ENCODE measurements around the gene APPBP2.

Gene APPBP2, protein sequence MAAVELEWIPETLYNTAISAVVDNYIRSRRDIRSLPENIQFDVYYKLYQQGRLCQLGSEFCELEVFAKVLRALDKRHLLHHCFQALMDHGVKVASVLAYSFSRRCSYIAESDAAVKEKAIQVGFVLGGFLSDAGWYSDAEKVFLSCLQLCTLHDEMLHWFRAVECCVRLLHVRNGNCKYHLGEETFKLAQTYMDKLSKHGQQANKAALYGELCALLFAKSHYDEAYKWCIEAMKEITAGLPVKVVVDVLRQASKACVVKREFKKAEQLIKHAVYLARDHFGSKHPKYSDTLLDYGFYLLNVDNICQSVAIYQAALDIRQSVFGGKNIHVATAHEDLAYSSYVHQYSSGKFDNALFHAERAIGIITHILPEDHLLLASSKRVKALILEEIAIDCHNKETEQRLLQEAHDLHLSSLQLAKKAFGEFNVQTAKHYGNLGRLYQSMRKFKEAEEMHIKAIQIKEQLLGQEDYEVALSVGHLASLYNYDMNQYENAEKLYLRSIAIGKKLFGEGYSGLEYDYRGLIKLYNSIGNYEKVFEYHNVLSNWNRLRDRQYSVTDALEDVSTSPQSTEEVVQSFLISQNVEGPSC

DNA sequence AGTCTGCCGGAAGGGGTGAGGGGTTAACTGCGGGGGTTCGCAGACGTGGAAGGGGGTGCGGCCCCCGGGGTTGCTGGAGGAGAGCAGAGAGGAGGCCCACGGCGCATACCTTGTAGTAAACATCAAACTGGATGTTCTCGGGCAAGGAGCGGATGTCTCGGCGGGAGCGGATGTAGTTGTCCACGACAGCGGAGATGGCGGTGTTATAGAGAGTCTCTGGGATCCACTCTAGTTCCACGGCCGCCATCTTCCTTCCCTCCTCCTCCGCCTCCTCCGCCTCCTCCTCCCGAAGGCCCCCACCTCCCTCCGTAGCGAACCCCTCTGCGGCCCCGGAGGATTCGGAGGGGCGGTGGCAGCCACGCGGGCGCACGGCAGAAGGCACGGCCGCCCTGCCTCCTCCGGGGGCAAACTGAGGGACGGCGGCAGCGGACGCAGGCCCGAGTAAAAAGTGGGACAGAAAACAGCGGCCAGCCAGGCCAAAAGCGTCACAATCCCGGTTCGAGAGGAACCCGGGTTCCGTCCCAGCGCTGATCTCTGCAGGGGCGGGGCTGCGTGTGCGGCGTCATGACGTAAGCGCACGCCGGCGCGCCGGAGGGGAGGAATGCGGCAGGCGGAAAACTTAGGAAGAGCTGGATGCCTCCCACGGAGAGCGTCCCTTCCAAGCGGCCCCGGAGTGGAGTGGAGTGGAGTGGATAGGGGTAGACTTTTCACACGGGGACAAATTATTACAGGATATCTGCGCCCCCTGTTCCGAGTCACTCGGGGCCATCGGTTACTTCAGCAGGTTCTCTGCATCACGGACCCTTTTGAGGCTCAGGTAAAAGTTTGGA lies at the start of gene APPBP2:
TSS of gene APPBP2 (minus strand) at position 558 of the 830 bp plus-strand sequence. CDS start at position 247, 311 bp downstream.
- H3K4me1 ChIP-seq (ENCODE audit: control insufficient read depth, insufficient read depth, low read length) = no peaks in the 10 kb centered on the region
- peak; percentile 54 for DNase-seq (ENCODE audit: low read depth, low spot score)
- no peaks in the 10 kb centered on the region for H3K27me3 ChIP-seq (ENCODE audit: control insufficient read depth, insufficient read depth, low read length)
- H3K4me3 ChIP-seq (ENCODE audit: low read length) = peak within 1 kb of the TSS; percentile 80
- H3K27ac ChIP-seq (ENCODE audit: low read length) = no peak within 1 kb of the TSS
- H3K36me3 ChIP-seq (ENCODE audit: control insufficient read depth, insufficient read depth, low read length) = no peaks in the 10 kb centered on the region
- H3K9me3 ChIP-seq (ENCODE audit: control insufficient read depth, insufficient read depth, low read length) = no peaks in the 10 kb centered on the region
- no CpG with 5 or more reads among the region's 69 CpGs for WGBS (ENCODE audit: insufficient coverage, insufficient read length)

DNA sequence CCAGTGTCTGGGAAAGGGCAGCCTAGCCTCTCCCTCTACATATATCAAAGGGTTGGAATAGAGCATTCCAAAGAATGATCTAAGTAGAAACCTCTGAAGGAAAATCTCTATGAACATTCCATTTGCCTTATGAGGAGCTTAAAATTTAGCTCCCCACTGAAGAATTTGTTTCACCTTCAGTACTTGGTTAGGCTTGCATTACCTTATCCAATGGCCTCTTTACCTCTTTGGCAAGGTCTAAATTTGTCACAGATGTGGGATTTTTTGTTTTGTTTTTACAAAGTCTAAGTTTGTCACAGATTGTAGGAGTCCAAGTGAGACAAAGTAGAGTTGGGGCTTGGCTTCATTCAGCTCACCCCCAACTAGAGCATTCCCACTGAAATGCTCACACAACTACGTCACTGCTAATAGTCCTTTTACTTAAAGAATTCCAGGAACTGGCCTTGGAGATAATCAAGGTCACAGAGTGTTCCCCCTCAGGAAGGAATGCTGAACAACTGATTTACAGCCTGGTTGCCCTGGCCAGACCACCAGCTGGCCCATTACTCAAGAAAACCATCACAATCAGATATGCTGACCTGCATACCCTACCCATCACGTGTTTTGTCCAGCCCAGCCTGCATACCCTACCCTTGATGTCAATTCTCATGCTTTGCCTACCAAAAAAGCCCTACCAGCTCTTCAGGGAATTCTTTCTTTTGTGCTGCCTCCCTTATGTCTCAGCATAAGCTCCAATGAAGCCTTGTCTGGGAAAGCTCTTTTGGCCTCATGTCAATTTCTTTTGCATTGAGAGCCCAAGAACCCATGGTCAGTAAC lies 47.4 kb upstream of the APPBP2 start:
- no peak for DNase-seq (ENCODE audit: low read depth, low spot score)
- Histone ChIP-seq H3K4me3 (ENCODE audit: low read length) (no peak overlapping the region), H3K9me3 (ENCODE audit: control insufficient read depth, insufficient read depth, low read length) (no peaks in the 10 kb centered on the region), H3K36me3 (ENCODE audit: control insufficient read depth, insufficient read depth, low read length) (no peaks in the 10 kb centered on the region), H3K4me1 (ENCODE audit: control insufficient read depth, insufficient read depth, low read length) (no peaks in the 10 kb centered on the region), H3K27ac (ENCODE audit: low read length) (no peak overlapping the region), H3K27me3 (ENCODE audit: control insufficient read depth, insufficient read depth, low read length) (no peaks in the 10 kb centered on the region)
- WGBS (ENCODE audit: insufficient coverage, insufficient read length) = no CpG with 5 or more reads among the region's 2 CpGs

DNA sequence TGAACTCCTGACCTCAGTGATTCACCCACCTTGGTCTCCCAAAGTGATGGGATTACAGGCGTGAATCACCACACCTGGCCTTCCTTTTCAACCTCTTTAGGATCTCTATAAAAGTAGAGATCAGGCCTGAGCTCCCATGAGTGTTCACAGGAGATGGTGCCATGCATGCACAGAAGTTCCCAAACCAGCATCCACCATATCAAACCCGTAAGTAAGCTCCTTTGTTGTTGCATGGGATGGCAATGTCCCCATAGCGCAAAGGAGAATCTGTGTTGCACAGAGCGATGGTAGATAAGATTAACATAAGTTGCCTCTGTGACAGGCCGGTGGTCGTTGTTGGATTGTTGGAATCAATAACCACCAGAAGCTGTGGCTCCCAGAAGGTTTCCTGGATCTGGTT lies 39.2 kb upstream of the APPBP2 start:
- Histone ChIP-seq H3K27me3 (ENCODE audit: control insufficient read depth, insufficient read depth, low read length) (no peaks in the 10 kb centered on the region), H3K36me3 (ENCODE audit: control insufficient read depth, insufficient read depth, low read length) (no peaks in the 10 kb centered on the region), H3K4me3 (ENCODE audit: low read length) (no peak overlapping the region), H3K9me3 (ENCODE audit: control insufficient read depth, insufficient read depth, low read length) (no peaks in the 10 kb centered on the region), H3K27ac (ENCODE audit: low read length) (no peak overlapping the region), H3K4me1 (ENCODE audit: control insufficient read depth, insufficient read depth, low read length) (no peaks in the 10 kb centered on the region)
- WGBS (ENCODE audit: insufficient coverage, insufficient read length) = no CpG with 5 or more reads among the region's 6 CpGs
- no peak for DNase-seq (ENCODE audit: low read depth, low spot score)

DNA sequence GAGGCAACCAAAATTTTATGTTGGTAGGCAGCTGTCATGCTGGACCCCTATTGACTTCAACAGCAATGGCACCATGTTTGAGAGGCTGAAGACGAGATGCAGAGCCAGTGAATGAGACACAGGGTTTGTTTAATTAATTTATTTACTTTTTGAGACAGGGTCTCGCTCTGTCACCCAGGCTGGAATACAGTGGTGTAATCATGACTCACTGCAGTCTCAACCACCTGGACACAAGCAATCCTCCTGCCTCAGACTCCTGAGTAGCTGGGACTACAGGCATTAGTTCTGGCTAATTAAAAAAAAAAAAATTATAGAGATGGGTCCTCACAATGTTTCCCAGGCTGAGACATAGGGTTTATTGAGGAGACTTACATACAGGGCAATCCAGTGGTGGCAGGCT lies 37.7 kb upstream of the APPBP2 start:
- Histone ChIP-seq H3K4me1 (ENCODE audit: control insufficient read depth, insufficient read depth, low read length) (no peaks in the 10 kb centered on the region), H3K27ac (ENCODE audit: low read length) (no peak overlapping the region), H3K4me3 (ENCODE audit: low read length) (no peak overlapping the region), H3K36me3 (ENCODE audit: control insufficient read depth, insufficient read depth, low read length) (no peaks in the 10 kb centered on the region), H3K9me3 (ENCODE audit: control insufficient read depth, insufficient read depth, low read length) (no peaks in the 10 kb centered on the region), H3K27me3 (ENCODE audit: control insufficient read depth, insufficient read depth, low read length) (no peaks in the 10 kb centered on the region)
- no CpG with 5 or more reads among the region's 2 CpGs for WGBS (ENCODE audit: insufficient coverage, insufficient read length)
- no peak for DNase-seq (ENCODE audit: low read depth, low spot score)

DNA sequence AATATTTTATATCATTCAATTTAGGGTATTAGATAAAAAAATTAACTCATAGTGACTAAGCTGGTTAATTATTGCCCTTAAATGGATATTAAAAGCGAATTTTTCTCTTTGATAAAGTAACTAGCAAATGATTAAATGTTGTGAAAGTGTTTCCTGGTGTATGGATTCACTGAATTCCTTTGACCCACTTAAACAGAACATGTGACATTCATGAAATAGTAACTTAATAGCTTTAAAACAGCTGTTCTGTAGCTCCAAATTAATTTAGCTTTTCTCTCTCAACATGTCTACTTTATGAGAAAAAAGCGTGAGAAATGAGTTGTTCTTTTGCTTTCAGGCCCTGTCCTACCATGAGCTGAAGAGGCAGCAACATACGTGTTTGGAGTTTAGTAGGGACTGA lies 36.4 kb upstream of the APPBP2 start:
- no peaks in the 10 kb centered on the region for H3K36me3 ChIP-seq (ENCODE audit: control insufficient read depth, insufficient read depth, low read length)
- H3K4me3 ChIP-seq (ENCODE audit: low read length) = no peak overlapping the region
- H3K4me1 ChIP-seq (ENCODE audit: control insufficient read depth, insufficient read depth, low read length) = no peaks in the 10 kb centered on the region
- WGBS (ENCODE audit: insufficient coverage, insufficient read length) = no CpG with 5 or more reads among the region's 3 CpGs
- H3K27ac ChIP-seq (ENCODE audit: low read length) = no peak overlapping the region
- no peaks in the 10 kb centered on the region for H3K27me3 ChIP-seq (ENCODE audit: control insufficient read depth, insufficient read depth, low read length)
- H3K9me3 ChIP-seq (ENCODE audit: control insufficient read depth, insufficient read depth, low read length) = peaks cover 2% of the 10 kb centered on the region; the same call in 1 of the 2 replicates
- no peak for DNase-seq (ENCODE audit: low read depth, low spot score)

DNA sequence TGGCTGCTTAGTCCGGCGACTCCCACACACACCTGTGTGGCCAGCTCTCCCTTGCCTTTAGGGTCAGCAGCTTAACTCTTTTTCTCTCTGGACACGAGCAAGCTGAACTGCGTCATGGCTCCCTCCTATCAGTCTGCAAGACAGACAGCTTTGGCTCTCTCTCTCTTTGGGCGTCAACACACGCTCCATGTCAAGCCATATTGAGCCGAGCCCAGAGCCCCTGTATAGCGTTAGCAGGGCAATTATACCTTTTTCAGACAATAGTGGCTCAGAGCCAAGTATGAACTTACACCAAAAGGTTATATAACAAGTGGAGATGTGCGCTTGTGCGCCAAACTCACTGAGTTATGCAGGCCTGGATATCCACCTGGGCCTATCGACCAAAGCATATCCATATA lies 34.8 kb upstream of the APPBP2 start:
- H3K9me3 ChIP-seq (ENCODE audit: control insufficient read depth, insufficient read depth, low read length) = peaks cover 2% of the 10 kb centered on the region; the same call in 1 of the 2 replicates
- H3K4me3 ChIP-seq (ENCODE audit: low read length) = no peak overlapping the region
- no peak overlapping the region for H3K27ac ChIP-seq (ENCODE audit: low read length)
- H3K27me3 ChIP-seq (ENCODE audit: control insufficient read depth, insufficient read depth, low read length) = no peaks in the 10 kb centered on the region
- no peaks in the 10 kb centered on the region for H3K36me3 ChIP-seq (ENCODE audit: control insufficient read depth, insufficient read depth, low read length)
- H3K4me1 ChIP-seq (ENCODE audit: control insufficient read depth, insufficient read depth, low read length) = no peaks in the 10 kb centered on the region
- no peak for DNase-seq (ENCODE audit: low read depth, low spot score)
- WGBS (ENCODE audit: insufficient coverage, insufficient read length) = no CpG with 5 or more reads among the region's 11 CpGs

DNA sequence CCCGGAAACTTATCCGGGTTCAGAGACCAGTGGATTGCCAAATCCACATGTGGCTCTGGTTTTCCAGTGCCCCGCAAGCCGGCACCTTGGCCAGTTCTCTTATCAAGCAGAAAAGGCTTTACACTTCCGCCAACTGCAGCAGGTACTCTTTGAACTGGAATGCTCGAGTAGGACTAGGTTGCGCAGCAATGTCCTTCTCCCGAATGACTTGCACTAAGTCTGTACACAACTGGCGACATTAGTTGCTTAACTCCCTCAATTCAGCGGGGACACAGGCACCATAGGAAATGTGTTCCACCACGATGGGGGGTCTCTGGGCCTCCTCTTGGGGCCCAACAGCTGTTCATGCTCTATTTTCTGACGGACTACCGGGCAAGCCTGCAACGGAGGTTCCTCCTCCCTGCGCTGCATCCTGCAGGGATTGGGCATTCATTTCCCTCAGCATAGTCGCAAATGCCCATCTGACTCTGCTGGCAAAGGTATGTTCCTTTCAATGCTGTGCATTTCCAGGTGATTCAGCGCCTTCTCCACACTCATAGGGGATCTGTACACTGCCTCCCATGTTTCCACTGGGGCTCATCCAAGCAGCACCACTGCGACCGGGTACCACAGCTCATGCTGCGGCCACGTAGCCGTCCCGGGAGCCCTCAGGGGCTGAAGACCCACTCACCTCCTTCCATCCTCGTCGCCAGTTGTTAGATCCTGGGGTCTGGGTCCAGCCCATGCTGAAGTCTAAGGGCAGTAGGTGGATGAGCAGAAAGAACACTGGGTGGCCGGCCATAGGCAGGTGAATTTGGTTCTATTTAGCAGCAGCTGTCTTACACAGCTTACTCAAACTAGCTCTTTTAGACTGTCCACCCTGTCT lies 34.2 kb upstream of the APPBP2 start:
- Histone ChIP-seq H3K4me3 (ENCODE audit: low read length) (no peak overlapping the region), H3K9me3 (ENCODE audit: control insufficient read depth, insufficient read depth, low read length) (peaks cover 2% of the 10 kb centered on the region; the same call in 1 of the 2 replicates), H3K36me3 (ENCODE audit: control insufficient read depth, insufficient read depth, low read length) (no peaks in the 10 kb centered on the region), H3K4me1 (ENCODE audit: control insufficient read depth, insufficient read depth, low read length) (no peaks in the 10 kb centered on the region), H3K27ac (ENCODE audit: low read length) (no peak overlapping the region), H3K27me3 (ENCODE audit: control insufficient read depth, insufficient read depth, low read length) (no peaks in the 10 kb centered on the region)
- WGBS (ENCODE audit: insufficient coverage, insufficient read length) = no CpG with 5 or more reads among the region's 26 CpGs
- no peak for DNase-seq (ENCODE audit: low read depth, low spot score)

DNA sequence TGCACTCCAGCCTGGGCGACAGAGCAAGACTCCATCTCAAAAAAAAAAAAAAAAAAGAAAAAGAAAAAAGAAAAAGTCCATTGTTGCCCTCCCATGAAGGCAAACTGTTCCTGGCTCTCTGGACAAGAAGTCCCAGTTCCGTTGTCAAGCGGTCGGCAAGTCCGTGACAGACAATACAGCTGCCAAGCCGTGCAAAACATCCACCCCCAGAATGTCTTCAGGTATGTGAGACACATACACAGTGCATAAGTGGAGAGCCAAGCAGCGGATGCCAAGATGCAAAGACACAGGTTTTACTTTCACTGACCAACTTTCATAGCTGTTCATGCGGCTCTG lies 33.6 kb upstream of the APPBP2 start:
- Histone ChIP-seq H3K9me3 (ENCODE audit: control insufficient read depth, insufficient read depth, low read length) (peaks cover 2% of the 10 kb centered on the region; the same call in 1 of the 2 replicates), H3K4me1 (ENCODE audit: control insufficient read depth, insufficient read depth, low read length) (no peaks in the 10 kb centered on the region), H3K4me3 (ENCODE audit: low read length) (no peak overlapping the region), H3K36me3 (ENCODE audit: control insufficient read depth, insufficient read depth, low read length) (no peaks in the 10 kb centered on the region), H3K27ac (ENCODE audit: low read length) (no peak overlapping the region), H3K27me3 (ENCODE audit: control insufficient read depth, insufficient read depth, low read length) (no peaks in the 10 kb centered on the region)
- DNase-seq (ENCODE audit: low read depth, low spot score) = no peak
- WGBS (ENCODE audit: insufficient coverage, insufficient read length) = no CpG with 5 or more reads among the region's 8 CpGs

DNA sequence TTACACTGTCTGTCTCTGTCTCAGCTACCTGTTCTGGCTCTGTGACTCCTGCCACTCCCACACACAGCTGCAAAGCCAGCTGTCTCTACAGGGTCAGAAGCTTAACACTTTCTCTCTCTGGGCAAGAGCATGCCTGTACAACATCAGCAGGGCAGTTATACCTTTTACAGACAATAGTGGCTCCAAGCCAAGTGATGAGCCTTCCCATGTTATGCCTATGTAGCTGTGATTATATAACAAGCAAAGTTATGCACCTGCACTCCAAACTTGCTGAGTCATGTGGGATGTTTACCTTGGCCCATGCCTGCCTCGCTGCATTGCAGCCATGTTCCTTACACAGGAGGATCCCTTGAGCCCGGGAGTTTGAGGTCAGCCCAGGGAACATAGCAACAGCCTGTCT lies 31.8 kb upstream of the APPBP2 start:
- no peak for DNase-seq (ENCODE audit: low read depth, low spot score)
- Histone ChIP-seq H3K4me3 (ENCODE audit: low read length) (no peak overlapping the region), H3K9me3 (ENCODE audit: control insufficient read depth, insufficient read depth, low read length) (peaks cover 2% of the 10 kb centered on the region; the same call in 1 of the 2 replicates), H3K27ac (ENCODE audit: low read length) (no peak overlapping the region), H3K4me1 (ENCODE audit: control insufficient read depth, insufficient read depth, low read length) (no peaks in the 10 kb centered on the region), H3K36me3 (ENCODE audit: control insufficient read depth, insufficient read depth, low read length) (no peaks in the 10 kb centered on the region), H3K27me3 (ENCODE audit: control insufficient read depth, insufficient read depth, low read length) (no peaks in the 10 kb centered on the region)
- WGBS (ENCODE audit: insufficient coverage, insufficient read length) = no CpG with 5 or more reads among the region's 2 CpGs
